GM12892 (cell line): ENCODE measurements around the gene PDZK1. TPM values are rescaled to one million over a fixed set of nuclear protein-coding genes. Genes with fewer than 3 reads are reported as not detected.
"Not testable (repeated sequence)": the region's sequence is repeated elsewhere in the genome, so short reads cannot be mapped to it uniquely, and the experiment has no call there.

ENCODE experiments used
- DNase-seq: peaks from one replicate; pipeline ENCODE4 v3.0.0; 2011; ENCODE audit not compliant: insufficient read length
- FAIRE-seq: peaks from 2 replicates; lab custom pipeline; 2011; peaks lifted over from hg19 to GRCh38; lab: Jason Lieb, UNC
- POLR2A ChIP-seq: IDR thresholded peaks from 2 replicates; pipeline ENCODE4 v1.6.1; 2011; ENCODE audit warnings: low read depth, low read length, control low read depth
- POLR2AphosphoS5 ChIP-seq: IDR thresholded peaks from 2 replicates; pipeline ENCODE4 v1.6.1; 2011; ENCODE audit warnings: low read depth, low read length, control low read depth
- TAF1 ChIP-seq: IDR thresholded peaks from 2 replicates; pipeline ENCODE4 v1.6.1; 2011; ENCODE audit warnings: low read depth, mild to moderate bottlenecking, control low read depth, low read length, borderline replicate concordance
- polyA plus RNA-seq: library from polyadenylated mRNA; unstranded; fragments of >200 nt; gene quantifications from one replicate; pipeline ENCODE4 v1.2.1, GENCODE V29; 2012; ENCODE audit warnings: missing spikeins, inconsistent platforms; ENCODE audit not compliant: missing spikeins

Gene PDZK1
- 0.83 TPM for polyA plus RNA-seq

GRCh38 chr1:145707183-145707867, at the start of gene PDZK1:
Gene PDZK1, minus strand, starts transcription at chr1:145707368. Its CDS starts 19,347 bp downstream, at chr1:145688021.
- TF ChIP-seq POLR2A (no peak), TAF1 (no peak), POLR2AphosphoS5 (no peak)
- DNase-seq (no peak), FAIRE-seq (no peak)

GRCh38 chr1:145751491-145752037, 44.4 kb upstream of the PDZK1 start:
- FAIRE-seq (no peak), DNase-seq (no peak)

GRCh38 chr1:145750426-145750825, 43.3 kb upstream of the PDZK1 start:
- FAIRE-seq, result no peak
- TF ChIP-seq POLR2A (no peak), POLR2AphosphoS5 (no peak), TAF1 (no peak)
- DNase-seq, result no peak

More at GRCh38 chr1:145751491-145752037, 44.4 kb upstream of the PDZK1 start:
- no peak for TF ChIP-seq POLR2AphosphoS5
- TF ChIP-seq TAF1, result no peak
- no peak for TF ChIP-seq POLR2A

GRCh38 chr1:145747398-145748247, 40.5 kb upstream of the PDZK1 start:
- TF ChIP-seq POLR2A, result no peak
- no peak for TF ChIP-seq TAF1
- TF ChIP-seq POLR2AphosphoS5, result no peak
- DNase-seq (no peak), FAIRE-seq (no peak)

GRCh38 chr1:145740269-145740668, 33.1 kb upstream of the PDZK1 start:
- no peak for TF ChIP-seq TAF1
- no peak for TF ChIP-seq POLR2A
- no peak for TF ChIP-seq POLR2AphosphoS5
- no peak for FAIRE-seq
- DNase-seq, result no peak

- no peak for FAIRE-seq
- TF ChIP-seq TAF1, result no peak
- TF ChIP-seq POLR2AphosphoS5, result no peak
- TF ChIP-seq POLR2A, result no peak
- DNase-seq, result no peak
Observed at GRCh38 chr1:145736191-145736590, 29.0 kb upstream of the PDZK1 start.

- no peak for TF ChIP-seq POLR2AphosphoS5
- no peak for TF ChIP-seq TAF1
- no peak for TF ChIP-seq POLR2A
- DNase-seq (no peak), FAIRE-seq (no peak)
Observed at GRCh38 chr1:145730900-145731299, 23.7 kb upstream of the PDZK1 start.

- peak; percentile 9 for FAIRE-seq
- DNase-seq, result no peak
- no peak for TF ChIP-seq POLR2AphosphoS5
- no peak for TF ChIP-seq POLR2A
- no peak for TF ChIP-seq TAF1
Observed at GRCh38 chr1:145730467-145730866, 23.3 kb upstream of the PDZK1 start.

- DNase-seq (no peak), FAIRE-seq (no peak)
- TF ChIP-seq TAF1 (no peak), POLR2AphosphoS5 (no peak), POLR2A (no peak)
Observed at GRCh38 chr1:145729666-145730436, 22.7 kb upstream of the PDZK1 start.

- no peak for TF ChIP-seq POLR2A
- no peak for TF ChIP-seq POLR2AphosphoS5
- TF ChIP-seq TAF1, result no peak
- no peak for FAIRE-seq
- DNase-seq, result no peak
Observed at GRCh38 chr1:145729196-145729595, 22.0 kb upstream of the PDZK1 start.

GRCh38 chr1:145726193-145726592, 19.0 kb upstream of the PDZK1 start:
- not testable (repeated sequence) for FAIRE-seq, DNase-seq
